SH-SY5Y (cell line): Measurements from ENCODE around the gene LEKR1.

Source experiments
- GATA2 ChIP-seq: IDR thresholded peaks from 2 replicates; pipeline ENCODE4 v1.6.1; 2011; ENCODE audit warnings: mild to moderate bottlenecking, low read depth, low read length
- GATA3 ChIP-seq: IDR thresholded peaks from 2 replicates; pipeline ENCODE4 v1.6.1; 2011; ENCODE audit warnings: low read depth, mild to moderate bottlenecking, low read length, moderate library complexity

- TF ChIP-seq GATA3 = no peak
- no peak for TF ChIP-seq GATA2
Observed at GRCh38 chr3:156860873-156861272, 34.7 kb downstream of the LEKR1 start.
